ENCODE measurements around the gene SPNS2.
"Not testable (repeated sequence)": the region's sequence is repeated elsewhere in the genome, so short reads cannot be mapped to it uniquely, and the experiment has no call there.

The SPNS2 gene

DNA sequence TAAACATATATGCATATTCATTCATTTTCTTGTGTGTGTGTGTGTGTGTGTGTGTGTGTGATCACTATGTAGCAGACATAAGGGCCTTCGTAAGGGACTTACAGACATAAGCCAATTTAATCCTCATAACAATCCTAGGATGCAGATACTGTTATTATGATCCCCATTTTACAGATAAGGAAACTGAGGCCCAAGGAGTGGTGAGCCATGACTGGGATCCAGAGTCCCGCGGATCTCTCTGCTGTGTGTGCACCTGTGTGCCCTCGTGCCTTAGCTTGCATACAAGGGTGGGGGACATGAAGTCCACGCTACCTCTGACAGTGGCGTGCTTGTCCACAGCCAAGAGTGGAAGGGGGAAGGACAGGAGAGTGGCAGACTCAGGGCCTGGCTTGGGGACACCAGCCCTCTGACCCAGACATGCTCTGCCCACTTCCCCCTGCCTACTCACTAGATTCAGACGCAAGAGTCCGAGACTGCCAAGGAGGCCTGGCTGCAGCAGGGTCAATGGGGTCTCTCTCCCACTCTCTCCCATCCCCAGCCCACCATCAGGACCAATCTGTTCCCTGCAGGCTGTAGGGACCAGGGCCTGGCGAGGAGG lies 75.9 kb downstream of the SPNS2 start:
- DNase-seq, result no peak

DNA sequence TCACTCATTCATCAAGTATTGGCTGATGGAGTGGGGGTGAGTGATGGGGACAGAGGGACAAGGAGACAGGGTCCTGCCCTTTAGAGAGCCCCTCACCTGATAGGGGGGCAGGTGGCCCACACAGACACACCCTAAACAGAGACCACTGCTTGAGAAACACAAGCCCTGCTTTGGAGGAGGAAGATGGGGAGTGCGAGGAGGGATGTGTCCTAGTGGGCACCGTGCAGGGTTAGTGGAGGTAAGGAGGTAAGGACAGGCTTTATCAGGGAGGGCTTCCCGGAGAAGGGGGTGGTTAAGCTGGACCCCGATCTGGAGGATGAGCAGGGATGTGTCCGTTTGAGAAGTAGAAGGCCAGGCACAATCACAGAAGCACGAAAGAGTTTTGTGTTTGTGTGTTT lies 77.5 kb downstream of the SPNS2 start:
- no peak for DNase-seq

DNA sequence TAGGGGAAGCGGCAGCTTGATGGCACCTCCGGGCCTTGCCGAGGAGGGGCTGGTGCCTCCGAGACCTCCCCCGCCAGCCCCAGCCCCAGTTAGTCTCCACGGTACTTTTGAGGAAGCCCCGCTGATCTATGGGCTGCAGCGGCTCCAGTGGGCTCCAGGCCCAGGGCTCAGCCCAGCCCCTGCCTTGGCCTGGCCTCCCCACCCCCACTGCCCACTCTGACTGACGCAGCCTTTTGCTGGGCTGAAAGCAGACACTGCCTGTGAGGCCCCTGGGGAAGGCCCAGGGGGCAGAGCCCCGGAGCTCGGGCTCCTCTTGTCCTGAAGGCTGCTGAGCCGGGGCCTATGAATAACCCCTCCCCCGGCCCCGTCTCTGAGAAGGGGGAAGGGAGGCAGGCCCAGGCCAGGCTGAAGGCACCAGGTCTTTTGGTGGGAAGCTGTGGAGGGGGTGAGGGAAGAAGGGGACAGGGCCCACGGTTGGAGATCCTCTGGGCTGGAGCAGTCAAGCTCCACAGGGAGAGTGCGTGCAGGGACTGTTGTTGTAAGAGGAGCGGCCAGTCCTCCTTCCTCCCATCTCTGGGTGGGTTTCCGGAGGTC lies 78.1 kb downstream of the SPNS2 start:
- DNase-seq, result no peak

DNA sequence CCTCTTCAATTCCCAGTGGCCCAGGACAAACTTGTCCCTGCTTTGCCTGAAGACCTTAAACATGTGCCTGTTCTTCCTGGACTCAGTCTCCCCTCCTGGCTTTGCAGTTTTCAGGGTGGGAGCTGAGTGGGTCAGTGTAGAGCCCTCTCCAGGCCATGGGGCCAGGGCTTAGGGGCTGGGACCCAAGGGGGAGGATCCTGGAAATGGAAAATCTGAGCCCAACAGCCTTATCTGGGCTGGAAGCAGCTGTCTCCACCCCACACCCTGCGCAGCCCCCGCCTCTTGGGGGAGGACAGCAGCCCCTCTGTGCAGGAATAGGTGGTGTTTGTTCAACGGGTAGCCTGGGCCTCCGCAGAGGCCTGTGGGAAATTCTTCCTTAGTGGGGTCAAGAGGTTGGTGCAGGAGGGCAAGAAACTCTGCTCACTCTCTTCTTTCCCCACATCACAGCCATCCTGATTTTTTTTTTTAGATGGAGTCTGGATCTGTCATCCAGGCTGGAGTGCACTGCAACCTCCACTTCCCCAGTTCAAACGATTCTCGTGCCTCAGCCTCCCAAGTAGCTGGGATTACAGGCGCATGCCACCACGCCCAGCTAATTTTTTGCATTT lies 78.8 kb downstream of the SPNS2 start:
- no peak for DNase-seq

DNA sequence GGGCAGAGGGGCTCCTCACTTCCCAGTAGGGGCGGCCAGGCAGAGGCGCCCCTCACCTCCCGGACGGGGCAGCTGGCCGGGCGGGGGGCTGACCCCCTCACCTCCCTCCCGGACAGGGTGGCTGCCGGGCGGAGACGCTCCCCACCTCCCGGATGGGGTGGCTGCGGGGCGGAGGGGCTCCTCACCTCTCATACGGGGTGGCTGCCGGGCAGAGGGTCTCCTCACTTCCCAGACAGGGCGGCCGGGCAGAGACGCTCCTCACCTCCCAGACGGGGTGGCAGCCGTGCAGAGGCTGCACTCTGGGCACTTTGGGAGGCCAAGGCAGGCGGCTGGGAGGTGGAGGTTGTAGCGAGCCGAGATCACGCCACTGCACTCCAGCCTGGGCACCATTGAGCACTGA lies 79.7 kb downstream of the SPNS2 start:
- not testable (repeated sequence) for DNase-seq

DNA sequence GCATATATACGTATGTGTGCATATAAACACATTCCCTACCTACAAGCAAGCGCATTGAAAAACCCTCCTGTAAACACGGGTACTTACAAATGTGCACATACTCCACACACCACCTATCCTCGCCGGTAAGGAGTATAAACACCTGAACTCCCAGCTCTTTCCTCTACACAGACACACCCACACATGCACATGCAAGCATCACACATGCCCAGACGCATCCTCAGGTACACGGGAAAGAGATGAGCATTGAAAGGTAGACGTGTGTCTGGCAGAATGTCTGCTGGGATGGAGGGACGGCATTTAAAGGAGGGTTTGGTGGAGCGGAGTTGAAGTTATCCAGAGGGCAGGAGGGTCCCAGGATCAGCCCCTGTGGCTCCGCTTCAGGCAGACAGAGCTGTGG lies 81.0 kb downstream of the SPNS2 start:
- no peak for DNase-seq

DNA sequence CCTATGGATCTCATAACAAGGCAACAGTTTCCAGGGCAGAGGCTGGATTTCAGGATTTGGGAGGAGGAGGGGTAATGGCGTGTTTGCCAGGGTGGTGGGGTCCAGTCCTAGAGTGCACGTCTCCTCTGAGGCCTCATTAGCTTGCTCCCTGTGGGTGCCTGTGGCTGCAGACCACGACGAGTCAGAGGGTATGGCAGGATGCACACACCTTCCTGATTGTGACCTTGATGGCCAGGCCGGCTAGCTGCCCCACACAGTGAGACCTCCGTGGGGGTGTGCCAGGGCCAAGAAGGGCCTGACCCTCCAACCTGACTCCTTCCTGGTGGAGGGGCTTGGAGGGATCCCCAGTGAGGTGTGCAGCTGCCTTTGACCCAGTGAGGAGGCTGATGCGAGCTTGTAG lies 81.6 kb downstream of the SPNS2 start:
- DNase-seq, result no peak

DNA sequence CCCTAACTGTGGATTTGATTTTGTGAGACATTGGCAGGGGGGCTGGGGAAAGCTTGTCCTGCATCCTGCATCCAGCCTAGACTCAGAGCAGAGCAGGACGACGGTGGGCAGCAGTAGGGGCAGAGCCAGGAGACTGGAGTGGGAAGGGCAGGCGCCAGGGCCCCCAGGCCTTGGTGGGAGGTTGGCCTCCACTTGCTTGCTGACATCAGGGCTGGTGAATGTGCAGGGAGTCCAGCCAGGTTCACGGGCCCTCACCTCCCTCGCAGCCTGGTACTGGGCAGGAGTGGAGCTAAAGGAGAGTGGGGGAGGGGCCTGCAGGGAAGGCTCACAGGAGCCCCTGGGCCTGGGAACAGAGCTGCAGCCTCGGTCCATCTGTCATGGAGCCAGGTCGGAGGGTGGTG lies 83.4 kb downstream of the SPNS2 start:
- no peak for DNase-seq

DNA sequence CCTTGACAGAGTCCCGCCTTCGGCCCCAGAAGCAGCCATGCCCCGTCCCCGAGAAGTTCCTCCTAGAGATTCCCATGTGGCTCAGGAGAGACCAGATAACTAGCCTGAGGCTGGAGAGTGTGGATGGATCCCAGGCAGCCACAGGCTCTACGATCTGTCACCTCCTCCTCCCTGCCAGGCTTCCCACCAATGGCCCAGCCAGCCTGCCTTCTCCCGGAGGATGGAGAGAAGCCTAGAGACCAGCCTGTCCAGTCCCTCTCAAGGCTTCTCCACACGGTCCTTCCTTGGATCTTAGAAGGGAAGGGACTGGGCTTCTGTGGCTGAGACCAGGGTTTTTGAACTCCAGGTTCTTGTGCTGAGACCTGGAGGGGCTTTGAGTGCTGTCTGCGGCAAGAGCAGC lies 84.0 kb downstream of the SPNS2 start:
- no peak for DNase-seq

DNA sequence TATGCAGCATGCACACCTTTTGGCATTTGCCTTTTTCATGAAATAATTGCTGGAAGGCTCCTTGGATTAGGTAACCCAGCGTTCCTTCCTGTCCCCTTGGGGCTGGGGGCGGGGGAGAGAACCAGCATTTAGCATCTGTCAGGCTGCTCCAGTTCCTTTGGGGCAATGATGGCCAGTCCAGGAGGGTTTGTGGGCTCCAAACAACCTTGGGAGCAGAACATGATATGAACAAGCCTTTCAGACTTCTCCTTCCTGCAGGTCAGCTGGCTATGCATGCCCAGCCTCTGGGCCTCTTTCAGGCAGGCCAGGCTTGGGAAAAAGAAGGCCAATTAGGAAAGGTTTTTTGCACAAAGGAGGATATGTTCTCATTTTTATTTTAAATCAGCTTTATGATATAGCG lies 84.5 kb downstream of the SPNS2 start:
- no peak for DNase-seq

DNA sequence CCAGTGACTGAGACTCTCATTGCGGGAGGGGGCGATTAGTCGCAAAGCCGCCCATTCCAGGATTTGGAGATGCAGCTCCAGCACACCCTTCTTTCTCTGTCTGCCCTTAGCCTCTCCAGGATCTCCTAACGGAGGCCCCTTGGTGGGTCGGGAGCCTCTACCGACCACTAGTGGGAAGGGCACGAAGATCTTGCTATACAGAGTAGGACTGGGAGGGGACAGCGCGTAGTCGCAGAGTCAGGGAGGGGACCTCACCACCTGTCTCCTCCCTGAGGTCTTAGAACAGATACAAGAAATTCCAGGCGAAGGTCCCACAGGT lies 85.1 kb downstream of the SPNS2 start:
- peak; percentile 41 for DNase-seq

DNA sequence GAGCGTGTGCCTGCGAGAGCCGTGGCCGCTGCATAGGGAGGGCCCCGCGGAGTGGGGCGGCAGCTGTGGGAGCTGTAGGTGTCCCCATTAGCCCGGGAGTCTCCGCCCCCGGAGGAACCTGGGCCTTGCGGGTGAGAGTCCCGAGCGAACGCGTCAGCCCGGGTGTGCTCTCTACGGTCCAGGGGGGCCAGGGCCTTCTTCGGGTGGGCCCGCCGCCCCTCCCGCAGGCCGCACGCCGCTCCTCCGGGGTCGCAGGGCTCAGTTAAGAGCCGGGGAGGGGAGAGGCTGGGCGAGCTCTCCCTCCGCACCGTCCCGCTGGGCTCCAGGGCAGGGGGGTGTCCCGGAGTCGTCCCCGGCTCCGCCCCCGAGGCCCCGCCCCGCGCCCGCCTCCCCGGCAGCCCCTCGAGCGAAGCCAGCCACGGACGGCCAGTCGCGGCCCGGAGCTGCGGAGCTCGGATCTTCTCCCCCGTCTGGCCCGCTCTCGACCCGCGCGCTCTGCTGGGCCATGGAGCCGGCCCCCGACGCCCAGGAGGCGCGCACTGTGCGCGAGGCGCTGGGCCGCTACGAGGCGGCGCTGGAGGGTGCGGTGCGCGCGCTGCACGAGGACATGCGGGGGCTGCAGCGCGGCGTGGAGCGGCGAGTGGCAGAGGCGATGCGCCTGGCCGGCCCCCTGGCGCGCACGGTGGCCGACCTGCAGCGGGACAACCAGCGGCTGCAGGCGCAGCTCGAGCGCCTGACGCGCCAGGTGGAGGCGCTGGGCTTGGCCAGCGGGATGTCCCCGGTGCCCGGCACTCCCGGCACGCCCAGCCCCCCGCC lies 85.6 kb downstream of the SPNS2 start, which contains the start of gene SMTNL2:
Gene SMTNL2 (plus strand): TSS at position 429 of the 816 bp plus-strand sequence. CDS start 77 bp downstream, at position 506.
- peak; percentile 30 for DNase-seq

DNA sequence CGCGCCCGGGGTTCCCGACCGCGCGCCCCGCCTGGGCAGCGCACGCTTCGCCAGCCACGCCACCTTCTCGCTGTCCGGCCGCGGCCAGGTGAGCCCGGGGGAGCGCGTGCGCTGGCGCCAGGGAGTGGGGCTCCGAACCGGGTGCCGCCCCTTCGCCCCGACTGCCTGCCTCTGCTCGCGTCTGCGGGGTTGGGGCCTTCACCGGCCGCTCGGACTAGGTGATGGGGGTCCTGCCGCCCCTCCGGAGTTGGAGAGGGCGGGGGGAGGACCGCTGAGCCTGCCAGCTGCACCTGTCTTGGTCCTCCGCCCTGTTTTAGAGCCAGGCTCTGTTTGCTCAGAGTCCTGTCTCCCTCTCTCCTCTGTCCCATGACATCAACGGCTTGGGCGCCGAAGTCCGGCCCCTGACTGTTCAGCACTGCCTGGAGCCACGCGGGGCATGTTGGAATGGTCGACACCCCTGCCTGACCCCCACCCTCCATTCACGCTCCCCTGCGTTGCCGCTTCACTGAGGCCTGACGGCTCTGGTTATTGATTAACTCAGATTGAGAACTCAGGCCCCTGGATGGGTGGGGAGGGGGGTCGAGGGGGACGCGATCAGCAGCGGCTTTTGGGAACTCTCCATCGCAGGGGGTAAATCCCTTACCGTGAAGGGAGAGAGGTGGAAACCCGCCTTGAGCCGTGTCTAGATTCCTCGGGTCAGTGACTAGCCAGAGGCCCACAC lies 86.4 kb downstream of the SPNS2 start:
- DNase-seq, result no peak

DNA sequence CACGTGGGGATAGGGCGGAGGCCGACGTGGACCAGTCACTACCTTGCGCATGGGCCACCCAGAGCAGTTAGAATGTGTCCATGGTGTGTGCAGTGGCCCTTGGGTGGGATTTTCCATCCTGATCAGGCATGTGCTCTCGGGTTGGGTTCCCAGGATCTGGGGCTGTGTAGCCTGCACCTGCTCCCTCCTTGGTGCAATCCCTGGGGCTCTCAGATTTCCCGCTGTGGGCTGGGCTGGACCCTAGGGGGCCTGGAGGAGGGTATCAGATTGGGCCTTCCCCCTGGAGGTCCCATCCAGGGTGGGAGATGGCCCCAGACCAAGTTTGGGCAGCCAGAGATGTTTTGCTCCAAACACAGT lies 86.9 kb downstream of the SPNS2 start:
- no peak for DNase-seq

DNA sequence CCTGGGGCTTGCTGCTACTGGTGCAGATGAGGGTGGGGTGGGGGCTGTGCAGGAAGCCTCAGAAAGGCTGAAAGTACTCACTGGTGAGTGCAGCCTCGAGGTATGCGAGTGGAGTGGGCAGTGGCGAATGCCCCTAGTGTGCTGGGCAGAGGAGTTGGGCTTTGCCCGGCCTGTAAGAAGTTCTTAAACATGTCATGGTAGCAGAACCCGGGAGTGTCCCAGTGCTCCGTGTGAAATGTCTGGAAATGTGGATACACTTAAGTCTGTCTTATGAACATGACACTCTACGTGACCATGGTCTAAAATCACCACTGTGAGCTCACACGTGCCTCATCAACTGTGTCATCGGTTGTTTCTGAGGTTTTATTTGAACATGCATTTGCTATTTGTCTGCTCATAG lies 87.4 kb downstream of the SPNS2 start:
- no peak for DNase-seq

DNA sequence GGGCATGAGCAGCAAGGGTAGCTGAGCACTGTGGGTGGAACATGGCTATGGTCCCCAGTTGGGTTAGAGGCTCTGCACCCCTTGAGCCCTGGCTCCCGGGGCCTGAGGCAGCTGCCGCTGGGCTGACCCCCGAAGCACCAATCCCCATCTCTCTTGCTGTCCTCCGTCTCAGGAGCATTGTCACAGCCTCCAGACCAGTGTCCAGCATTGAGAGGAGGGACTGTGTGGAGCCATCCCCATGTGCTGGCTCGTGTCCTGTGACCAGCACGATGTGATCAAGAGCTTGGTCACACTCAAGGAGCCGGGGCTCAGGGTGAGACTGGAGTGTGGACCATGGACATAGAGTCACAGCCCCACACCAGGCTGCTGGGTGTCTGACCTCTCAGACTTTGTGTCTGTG lies 88.5 kb downstream of the SPNS2 start:
- no peak for DNase-seq

DNA sequence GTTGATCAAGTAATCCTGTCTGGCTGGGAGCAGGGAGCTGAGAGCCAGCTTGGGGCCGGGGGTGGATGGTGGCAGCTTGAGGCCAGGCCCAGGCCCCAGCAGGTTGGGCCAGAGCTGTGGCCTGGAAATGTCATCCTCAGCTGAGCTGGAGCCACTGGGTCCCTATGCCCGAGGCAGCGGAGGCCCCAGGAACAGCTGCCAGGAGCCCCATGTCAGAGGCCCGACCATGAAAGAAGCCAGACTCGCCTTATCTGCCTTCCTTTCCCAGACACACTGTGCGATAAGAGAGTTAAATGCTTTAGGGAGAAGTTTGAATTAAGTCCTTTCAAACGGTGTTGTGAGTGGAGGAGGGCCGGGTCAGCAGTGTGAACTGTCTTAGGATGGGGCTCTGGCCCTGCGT lies 89.1 kb downstream of the SPNS2 start:
- no peak for DNase-seq

DNA sequence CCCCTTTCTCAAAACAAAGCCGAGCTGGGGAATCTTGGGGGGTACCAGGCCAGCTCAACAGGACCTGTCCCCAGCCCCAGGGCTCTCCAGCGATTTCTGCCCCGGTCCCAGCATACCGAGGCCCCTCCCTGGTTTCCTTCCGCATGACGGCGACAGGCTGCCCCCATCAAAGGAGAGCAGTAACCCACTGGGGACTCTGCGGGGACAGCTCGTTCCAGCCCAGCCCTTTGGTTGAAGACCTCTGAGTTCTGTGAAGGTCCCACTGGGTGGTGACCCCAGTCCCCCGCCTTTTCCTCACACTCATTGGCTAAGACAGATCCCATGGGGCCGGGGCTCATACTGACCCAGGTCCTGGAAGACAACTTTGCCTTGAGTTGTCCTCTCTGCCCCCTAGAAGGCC lies 89.7 kb downstream of the SPNS2 start:
- no peak for DNase-seq
